MV-4-11 (cell line): ENCODE measurements around the gene RIPPLY2.

Experiments used
- DNase-seq: peaks from one replicate; lab custom pipeline; 2025; lab: John Stamatoyannopoulos, UW

The RIPPLY2 gene

GRCh38 chr6:83905648-83906047, 52.5 kb downstream of the RIPPLY2 start:
- DNase-seq, result no peak
